ENCODE data around the gene CPA4.

Gene CPA4

DNA sequence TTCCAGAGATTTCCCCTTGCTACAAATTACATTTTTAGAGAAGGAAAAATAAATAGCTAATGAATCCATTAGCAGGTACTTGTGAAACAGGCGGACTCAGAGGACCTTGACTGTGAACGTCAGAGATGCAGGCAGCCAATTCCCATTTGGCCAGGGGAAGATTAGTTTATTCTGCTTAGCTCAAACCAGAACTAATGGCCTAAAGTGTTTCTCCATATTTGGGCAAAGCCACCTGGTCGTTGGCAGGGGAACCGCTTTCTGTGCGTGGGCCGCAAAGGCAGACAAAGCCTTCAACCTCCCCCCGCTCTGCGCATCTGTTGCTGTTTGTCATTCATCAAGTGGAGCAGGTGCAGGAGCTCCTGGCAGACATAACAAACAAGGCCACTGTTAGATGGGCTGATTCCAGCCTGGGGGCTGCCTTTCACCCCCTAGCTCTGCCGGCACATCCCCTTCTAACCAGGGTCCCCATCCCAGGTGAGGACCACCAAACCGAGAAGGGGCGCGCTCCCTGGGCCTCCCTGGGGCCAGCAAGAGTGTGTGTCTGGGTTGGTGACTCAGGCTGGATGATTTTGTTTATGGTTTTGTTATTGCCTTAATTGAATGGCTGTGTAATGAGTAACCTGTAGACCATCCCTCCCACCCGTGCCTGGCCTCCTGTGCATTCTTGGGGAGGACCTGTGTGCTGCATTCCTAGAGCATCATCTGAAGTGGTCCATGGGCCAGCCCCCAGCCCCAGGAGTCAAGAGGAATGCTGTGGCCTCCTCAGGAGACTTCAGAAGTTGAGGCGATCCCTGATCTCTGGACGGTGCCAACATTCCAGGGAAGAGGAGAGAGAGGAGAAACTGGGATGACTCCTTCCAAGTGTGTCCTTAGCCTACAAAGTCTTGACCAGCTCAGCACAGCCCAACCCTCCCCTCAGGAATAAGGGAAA is 72.8 kb downstream of the CPA4 start:
- H2BK12ac ChIP-seq (ENCODE audit: low read length in 2 of 2) = peak overlapping the region; percentile 73 to 94
- H3K14ac ChIP-seq (ENCODE audit: low read length in 2 of 2) = no peak overlapping the region
- no peaks in the 10 kb centered on the region for H3K36me3 ChIP-seq (ENCODE audit: control insufficient read depth in 1 of 2, insufficient read depth in 2 of 2, low read depth in 1 of 2, low read length in 2 of 2)
- H3K27ac ChIP-seq (ENCODE audit: low read length, poor library complexity, severe bottlenecking) = peak overlapping the region; percentile 85
- H4K8ac ChIP-seq (ENCODE audit: low read length) = peak overlapping the region; percentile 70
- H3K18ac ChIP-seq (ENCODE audit: low read depth in 1 of 2, low read length in 2 of 2) = peak overlapping the region; percentile 1 to 76
- peak; percentile 93 for DNase-seq
- H3K4me3 ChIP-seq (ENCODE audit: insufficient read depth in 1 of 2, low read depth in 1 of 2, low read length in 2 of 2) = no peak overlapping the region
- H3K27me3 ChIP-seq (ENCODE audit: control insufficient read depth in 1 of 2, insufficient read depth in 1 of 2, low read length in 2 of 2) = no peaks in the 10 kb centered on the region
- WGBS = 4% methylated on average over 14 of the region's 15 CpGs
- H2BK5ac ChIP-seq (ENCODE audit: low read depth, low read length, poor library complexity, severe bottlenecking) = peak overlapping the region; percentile 20
- peak overlapping the region; percentile 99 for H2AK5ac ChIP-seq (ENCODE audit: low read length, severe bottlenecking)
- peak overlapping the region; percentile 86 for H2BK120ac ChIP-seq (ENCODE audit: low read depth, low read length)
- peak overlapping the region; percentile 70 for H4K91ac ChIP-seq (ENCODE audit: low read length)
- no peak overlapping the region for H3K9ac ChIP-seq (ENCODE audit: low read length)
- no peak overlapping the region for H2AFZ ChIP-seq (ENCODE audit: low read depth, low read length)
- H3K4ac ChIP-seq (ENCODE audit: low read depth in 1 of 2, low read length in 2 of 2) = peak overlapping the region; percentile 81 to 83
- peaks cover 47% of the 10 kb centered on the region for H3K4me1 ChIP-seq (ENCODE audit: control insufficient read depth, insufficient read depth, low read depth, low read length)
- H3K4me2 ChIP-seq (ENCODE audit: low read length, poor library complexity, severe bottlenecking) = no peak overlapping the region
- H3K79me1 ChIP-seq (replicated peaks; ENCODE audit: low read length, poor library complexity, severe bottlenecking) = no peaks in the 10 kb centered on the region
- H3K23ac ChIP-seq (ENCODE audit: low read length in 2 of 2) = no peak overlapping the region
- H2BK15ac ChIP-seq (ENCODE audit: low read depth, poor library complexity, severe bottlenecking) = peak overlapping the region; percentile 80
- peaks cover 6% of the 10 kb centered on the region for H3K9me3 ChIP-seq (ENCODE audit: control insufficient read depth, low read length)

DNA sequence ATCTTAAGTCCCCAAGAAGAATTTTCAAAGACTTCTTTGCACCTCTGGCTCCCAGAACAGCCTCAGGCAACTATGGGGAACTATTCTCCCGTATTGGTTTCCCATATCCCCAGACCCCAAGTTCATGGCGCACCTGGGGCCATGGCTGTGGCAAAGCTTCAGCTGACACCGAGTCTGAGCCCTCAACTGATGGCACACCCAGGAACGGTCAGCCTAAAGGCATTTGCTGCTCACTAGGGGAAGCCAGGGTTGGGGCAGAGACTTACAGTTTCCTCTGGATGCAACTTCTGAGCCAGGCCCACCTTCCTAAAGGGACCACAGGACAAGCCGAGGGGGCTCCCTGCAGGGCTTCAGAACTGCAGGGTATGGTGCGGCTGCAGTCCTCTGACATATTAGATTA is 73.6 kb downstream of the CPA4 start:
- Histone ChIP-seq H3K4ac (ENCODE audit: low read depth in 1 of 2, low read length in 2 of 2) (peak overlapping the region in 1 of 2 experiments; percentile 90), H2BK15ac (ENCODE audit: low read depth, poor library complexity, severe bottlenecking) (peak overlapping the region; percentile 57), H3K9ac (ENCODE audit: low read length) (no peak overlapping the region), H3K79me1 (replicated peaks; ENCODE audit: low read length, poor library complexity, severe bottlenecking) (no peaks in the 10 kb centered on the region), H2AFZ (ENCODE audit: low read depth, low read length) (no peak overlapping the region), H2AK5ac (ENCODE audit: low read length, severe bottlenecking) (peak overlapping the region; percentile 99), H3K4me2 (ENCODE audit: low read length, poor library complexity, severe bottlenecking) (no peak overlapping the region), H3K18ac (ENCODE audit: low read depth in 1 of 2, low read length in 2 of 2) (peak overlapping the region; percentile 79 to 97), H4K8ac (ENCODE audit: low read length) (peak overlapping the region; percentile 93), H3K14ac (ENCODE audit: low read length in 2 of 2) (no peak overlapping the region), H2BK12ac (ENCODE audit: low read length in 2 of 2) (peak overlapping the region; percentile 91 to 94), H3K9me3 (ENCODE audit: control insufficient read depth, low read length) (no peaks in the 10 kb centered on the region), H3K4me1 (ENCODE audit: control insufficient read depth, insufficient read depth, low read depth, low read length) (peaks cover 51% of the 10 kb centered on the region), H2BK120ac (ENCODE audit: low read depth, low read length) (peak overlapping the region; percentile 86), H3K23ac (ENCODE audit: low read length in 2 of 2) (no peak overlapping the region), H3K4me3 (ENCODE audit: insufficient read depth in 1 of 2, low read depth in 1 of 2, low read length in 2 of 2) (no peak overlapping the region), H4K91ac (ENCODE audit: low read length) (peak overlapping the region; percentile 98), H3K27ac (ENCODE audit: low read length, poor library complexity, severe bottlenecking) (peak overlapping the region; percentile 85), H3K36me3 (ENCODE audit: control insufficient read depth in 1 of 2, insufficient read depth in 2 of 2, low read depth in 1 of 2, low read length in 2 of 2) (no peaks in the 10 kb centered on the region), H3K27me3 (ENCODE audit: control insufficient read depth in 1 of 2, insufficient read depth in 1 of 2, low read length in 2 of 2) (no peaks in the 10 kb centered on the region), H2BK5ac (ENCODE audit: low read depth, low read length, poor library complexity, severe bottlenecking) (peak overlapping the region; percentile 38)
- 73% methylated on average over 6 of the region's 6 CpGs for WGBS
- DNase-seq = peak; percentile 37

DNA sequence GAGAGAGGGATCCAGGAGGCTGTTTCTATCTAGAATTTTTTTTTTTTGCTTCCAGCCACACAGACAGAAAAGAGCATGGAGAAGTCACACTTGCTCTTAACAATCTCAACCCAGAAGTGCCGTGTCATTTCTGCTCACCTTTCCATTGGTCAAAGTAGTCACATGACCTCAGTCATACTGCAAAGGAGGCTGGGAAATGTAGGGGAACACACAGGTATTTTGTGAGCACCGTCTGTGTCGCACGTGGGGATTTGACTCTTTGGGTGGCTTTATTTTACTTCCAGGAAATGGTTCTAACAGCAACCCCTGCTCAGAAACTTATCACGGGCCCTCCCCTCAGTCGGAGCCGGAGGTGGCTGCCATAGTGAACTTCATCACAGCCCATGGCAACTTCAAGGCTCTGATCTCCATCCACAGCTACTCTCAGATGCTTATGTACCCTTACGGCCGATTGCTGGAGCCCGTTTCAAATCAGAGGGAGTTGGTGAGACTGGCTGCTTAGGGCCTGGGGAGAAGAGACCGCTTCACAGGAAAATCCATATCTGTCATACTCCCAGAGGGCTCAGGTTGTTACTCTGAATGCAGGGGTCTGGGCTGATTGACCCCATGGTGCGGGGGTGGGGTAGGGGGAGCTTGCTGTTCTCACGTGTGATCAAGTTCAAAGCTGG is 74.3 kb downstream of the CPA4 start:
- peak overlapping the region; percentile 2 for H2BK5ac ChIP-seq (ENCODE audit: low read depth, low read length, poor library complexity, severe bottlenecking)
- no peak overlapping the region for H3K14ac ChIP-seq (ENCODE audit: low read length in 2 of 2)
- no peaks in the 10 kb centered on the region for H3K79me1 ChIP-seq (replicated peaks; ENCODE audit: low read length, poor library complexity, severe bottlenecking)
- peak overlapping the region; percentile 1 for H3K27ac ChIP-seq (ENCODE audit: low read length, poor library complexity, severe bottlenecking)
- peak overlapping the region; percentile 16 to 90 for H3K4ac ChIP-seq (ENCODE audit: low read depth in 1 of 2, low read length in 2 of 2)
- H3K9me3 ChIP-seq (ENCODE audit: control insufficient read depth, low read length) = no peaks in the 10 kb centered on the region
- WGBS = 95% methylated on average over 11 of the region's 13 CpGs
- H2BK12ac ChIP-seq (ENCODE audit: low read length in 2 of 2) = peak overlapping the region; percentile 60 to 99
- peak overlapping the region; percentile 90 for H2AK5ac ChIP-seq (ENCODE audit: low read length, severe bottlenecking)
- H3K27me3 ChIP-seq (ENCODE audit: control insufficient read depth in 1 of 2, insufficient read depth in 1 of 2, low read length in 2 of 2) = no peaks in the 10 kb centered on the region
- H3K4me1 ChIP-seq (ENCODE audit: control insufficient read depth, insufficient read depth, low read depth, low read length) = peaks cover 53% of the 10 kb centered on the region
- H2AFZ ChIP-seq (ENCODE audit: low read depth, low read length) = no peak overlapping the region
- H2BK15ac ChIP-seq (ENCODE audit: low read depth, poor library complexity, severe bottlenecking) = peak overlapping the region; percentile 57
- H4K8ac ChIP-seq (ENCODE audit: low read length) = peak overlapping the region; percentile 69
- no peak overlapping the region for H3K23ac ChIP-seq (ENCODE audit: low read length in 2 of 2)
- no peak overlapping the region for H3K4me3 ChIP-seq (ENCODE audit: insufficient read depth in 1 of 2, low read depth in 1 of 2, low read length in 2 of 2)
- no peak overlapping the region for H3K4me2 ChIP-seq (ENCODE audit: low read length, poor library complexity, severe bottlenecking)
- H3K9ac ChIP-seq (ENCODE audit: low read length) = no peak overlapping the region
- no peak for DNase-seq
- H4K91ac ChIP-seq (ENCODE audit: low read length) = peak overlapping the region; percentile 94
- H3K36me3 ChIP-seq (ENCODE audit: control insufficient read depth in 1 of 2, insufficient read depth in 2 of 2, low read depth in 1 of 2, low read length in 2 of 2) = no peaks in the 10 kb centered on the region
- peak overlapping the region; percentile 97 for H3K18ac ChIP-seq (ENCODE audit: low read depth in 1 of 2, low read length in 2 of 2)
- H2BK120ac ChIP-seq (ENCODE audit: low read depth, low read length) = peak overlapping the region; percentile 86

Measured in mesenchymal stem cell (in vitro differentiated cells and primary cell).